PC-9 (cell line): Measurements from ENCODE around the gene DYNLRB1.

ENCODE experiments used
- EZH2 ChIP-seq: fragments of 200-600 bp; sonication (generic); IDR thresholded peaks from 2 replicates; pipeline ENCODE4 v1.8.0; 2017; ENCODE audit warnings: antibody characterized with exemption, low read depth
- TF ChIP-seq, protein P1 (sequence below): fragments of 200-600 bp; sonication (generic); conservative IDR thresholded peaks from 2 replicates; pipeline ENCODE4 v1.6.1; 2017; ENCODE audit warnings: mixed run types, antibody characterized with exemption, mild to moderate bottlenecking, moderate library complexity

DNA sequence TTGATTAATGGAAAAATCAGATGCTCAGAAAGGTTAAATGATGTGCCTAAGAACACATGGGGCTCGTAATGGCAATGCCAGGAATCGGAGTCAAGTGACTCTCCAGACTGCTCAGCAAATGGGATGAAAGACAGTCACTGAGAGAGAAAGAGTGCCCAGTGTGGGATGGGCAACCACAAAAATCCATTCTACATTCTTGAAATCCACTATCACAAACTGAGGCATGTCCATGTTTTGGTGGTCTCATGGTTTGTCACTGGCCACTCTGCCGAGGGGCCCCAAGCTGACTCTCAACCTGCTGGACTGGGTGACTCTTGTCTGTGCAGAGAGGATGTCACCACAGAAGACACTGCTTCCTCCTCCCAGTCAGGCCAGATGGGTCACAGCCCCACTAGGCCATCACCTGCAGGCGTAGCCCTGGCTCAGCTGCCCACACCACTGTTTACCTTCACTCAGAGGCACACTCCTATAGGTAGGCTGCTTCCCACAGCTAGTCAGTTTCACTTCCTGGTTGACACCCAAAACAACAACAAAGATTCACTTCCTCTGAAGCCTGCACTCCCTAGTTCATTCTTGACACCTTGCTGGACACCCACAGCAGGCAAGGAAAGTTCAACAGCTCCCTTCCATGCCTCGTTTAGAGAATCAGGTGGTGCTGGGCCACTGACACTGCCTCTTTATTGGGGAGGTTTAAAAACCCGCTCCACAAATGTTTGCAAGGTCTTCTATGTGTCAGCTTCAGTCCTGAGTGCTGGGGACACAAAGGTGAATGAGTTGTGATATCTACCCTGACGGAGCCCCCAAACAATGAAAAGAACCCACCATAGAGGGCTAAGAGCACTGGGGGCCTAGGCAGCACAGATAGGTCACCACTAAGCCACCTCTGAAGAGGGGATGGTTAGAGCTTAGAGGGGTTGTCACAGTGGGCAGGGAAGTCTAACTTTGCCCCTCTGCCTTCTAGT, 64.0 kb downstream of the DYNLRB1 start:
- TF ChIP-seq, protein P1, sequence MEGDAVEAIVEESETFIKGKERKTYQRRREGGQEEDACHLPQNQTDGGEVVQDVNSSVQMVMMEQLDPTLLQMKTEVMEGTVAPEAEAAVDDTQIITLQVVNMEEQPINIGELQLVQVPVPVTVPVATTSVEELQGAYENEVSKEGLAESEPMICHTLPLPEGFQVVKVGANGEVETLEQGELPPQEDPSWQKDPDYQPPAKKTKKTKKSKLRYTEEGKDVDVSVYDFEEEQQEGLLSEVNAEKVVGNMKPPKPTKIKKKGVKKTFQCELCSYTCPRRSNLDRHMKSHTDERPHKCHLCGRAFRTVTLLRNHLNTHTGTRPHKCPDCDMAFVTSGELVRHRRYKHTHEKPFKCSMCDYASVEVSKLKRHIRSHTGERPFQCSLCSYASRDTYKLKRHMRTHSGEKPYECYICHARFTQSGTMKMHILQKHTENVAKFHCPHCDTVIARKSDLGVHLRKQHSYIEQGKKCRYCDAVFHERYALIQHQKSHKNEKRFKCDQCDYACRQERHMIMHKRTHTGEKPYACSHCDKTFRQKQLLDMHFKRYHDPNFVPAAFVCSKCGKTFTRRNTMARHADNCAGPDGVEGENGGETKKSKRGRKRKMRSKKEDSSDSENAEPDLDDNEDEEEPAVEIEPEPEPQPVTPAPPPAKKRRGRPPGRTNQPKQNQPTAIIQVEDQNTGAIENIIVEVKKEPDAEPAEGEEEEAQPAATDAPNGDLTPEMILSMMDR: no peak
- TF ChIP-seq EZH2: no peak
